ENCODE results near the gene PANX1. TPM values are rescaled to one million over a fixed set of nuclear protein-coding genes. Genes with fewer than 3 reads are reported as not detected.

Gene PANX1
- total and polyA plus RNA-seq, 10 of the 15 experiments (the other 5 are each of a cell fraction or from before 2014, with no cell fraction given) = 3.3 to 18.7 (median 14.4) TPM

GRCh38 chr11:94193288-94193687, 64.6 kb downstream of the PANX1 start (continued):
- TF ChIP-seq NKRF (conservative IDR thresholded peaks at IDR 0.05) = no peak
- no peak for TF ChIP-seq E2F8 (IDR thresholded peaks at IDR 0.05; ENCODE audit: low read depth, partially characterized antibody)
- TF ChIP-seq NFXL1 (IDR thresholded peaks at IDR 0.05; ENCODE audit: borderline replicate concordance) = no peak
- no peak for TF ChIP-seq HDAC2 (IDR thresholded peaks at IDR 0.05)
- TF ChIP-seq FOXK2 (IDR thresholded peaks at IDR 0.05) = no peak
- TF ChIP-seq ZNF274 (IDR thresholded peaks at IDR 0.05; ENCODE audit: insufficient read depth, insufficient read length) = no peak
- TF ChIP-seq PBX3 (IDR thresholded peaks at IDR 0.05; ENCODE audit: insufficient replicate concordance, low read depth, low read length) = no peak
- TF ChIP-seq SMAD1 (IDR thresholded peaks at IDR 0.05; ENCODE audit: low read depth, partially characterized antibody) = no peak
- TF ChIP-seq IKZF1 (conservative IDR thresholded peaks at IDR 0.05) = no peak
